Esophagus muscularis mucosa (tissue), 3 donors: ENCODE measurements around the gene TCEANC2.

Experiments used
- EP300 ChIP-seq: sonication (generic); formaldehyde crosslinking; IDR thresholded peaks from one replicate; pipeline ENCODE4 v1.6.1; 2017; ENCODE audit warnings: antibody characterized with exemption
- TF ChIP-seq, protein P1 (sequence below), 3 experiments: fragments of 200-600 bp in 2 of 3; fragments of 450-650 bp in 1 of 3; sonication (generic) in 2 of 3; IDR thresholded peaks; one replicate each; pipeline ENCODE4 v1.5.1; 2017 to 2019; ENCODE audit warnings: antibody characterized with exemption in 3 of 3, mild to moderate bottlenecking in 2 of 3, moderate library complexity in 1 of 3

GRCh38 chr1:54144366-54144765 lies 91.0 kb downstream of the TCEANC2 start:
- TF ChIP-seq, protein P1, sequence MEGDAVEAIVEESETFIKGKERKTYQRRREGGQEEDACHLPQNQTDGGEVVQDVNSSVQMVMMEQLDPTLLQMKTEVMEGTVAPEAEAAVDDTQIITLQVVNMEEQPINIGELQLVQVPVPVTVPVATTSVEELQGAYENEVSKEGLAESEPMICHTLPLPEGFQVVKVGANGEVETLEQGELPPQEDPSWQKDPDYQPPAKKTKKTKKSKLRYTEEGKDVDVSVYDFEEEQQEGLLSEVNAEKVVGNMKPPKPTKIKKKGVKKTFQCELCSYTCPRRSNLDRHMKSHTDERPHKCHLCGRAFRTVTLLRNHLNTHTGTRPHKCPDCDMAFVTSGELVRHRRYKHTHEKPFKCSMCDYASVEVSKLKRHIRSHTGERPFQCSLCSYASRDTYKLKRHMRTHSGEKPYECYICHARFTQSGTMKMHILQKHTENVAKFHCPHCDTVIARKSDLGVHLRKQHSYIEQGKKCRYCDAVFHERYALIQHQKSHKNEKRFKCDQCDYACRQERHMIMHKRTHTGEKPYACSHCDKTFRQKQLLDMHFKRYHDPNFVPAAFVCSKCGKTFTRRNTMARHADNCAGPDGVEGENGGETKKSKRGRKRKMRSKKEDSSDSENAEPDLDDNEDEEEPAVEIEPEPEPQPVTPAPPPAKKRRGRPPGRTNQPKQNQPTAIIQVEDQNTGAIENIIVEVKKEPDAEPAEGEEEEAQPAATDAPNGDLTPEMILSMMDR (IDR thresholded peaks at IDR 0.05) = no peak
- no peak for TF ChIP-seq EP300
